PC-9 (cell line): ENCODE results near the gene ZNF598.

ENCODE experiments used
- EZH2 ChIP-seq: fragments of 200-600 bp; sonication (generic); IDR thresholded peaks from 2 replicates; pipeline ENCODE4 v1.8.0; 2017; ENCODE audit warnings: antibody characterized with exemption, low read depth
- TF ChIP-seq, protein P1 (sequence below): fragments of 200-600 bp; sonication (generic); conservative IDR thresholded peaks from 2 replicates; pipeline ENCODE4 v1.6.1; 2017; ENCODE audit warnings: mixed run types, antibody characterized with exemption, mild to moderate bottlenecking, moderate library complexity

DNA sequence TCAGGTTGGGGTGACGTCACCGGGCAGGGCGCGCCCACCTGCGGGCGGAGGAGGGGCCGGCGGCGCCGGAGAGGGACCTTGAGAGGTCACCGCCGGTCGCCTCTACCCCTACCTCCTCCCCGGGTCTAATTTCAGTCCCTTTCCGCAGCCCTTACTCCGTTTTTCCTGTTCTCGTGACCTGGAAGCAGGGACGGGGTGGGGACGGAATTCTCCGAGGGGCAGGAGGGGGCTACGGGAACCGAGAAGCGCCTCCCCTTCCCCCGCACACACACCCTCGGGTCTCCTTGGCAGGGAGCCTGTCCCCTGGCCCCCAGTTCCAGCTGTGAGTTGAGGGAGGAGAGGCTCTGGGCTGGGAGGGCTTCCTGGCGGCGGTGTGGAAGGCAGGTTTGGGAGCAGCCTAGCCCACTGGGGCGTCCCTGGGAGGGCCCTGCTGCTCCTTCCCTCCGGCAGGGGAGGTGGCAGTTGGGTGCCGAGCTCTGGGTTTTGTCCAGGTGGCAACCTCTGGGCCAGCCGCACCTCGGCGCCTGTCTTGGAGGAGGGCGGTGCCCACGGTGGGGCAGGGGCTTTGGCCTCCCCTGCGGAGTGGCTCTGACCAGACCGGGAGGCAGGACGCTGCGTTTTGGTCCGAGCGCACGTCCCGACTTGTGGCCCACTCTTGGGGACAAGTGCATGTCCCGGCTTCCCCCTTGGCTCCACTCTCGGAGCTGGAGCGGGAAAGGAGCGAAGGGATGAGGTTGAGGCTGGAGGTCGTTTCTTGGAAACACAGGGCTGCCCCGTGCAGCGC is 19.1 kb downstream of the ZNF598 start:
- TF ChIP-seq, protein P1, sequence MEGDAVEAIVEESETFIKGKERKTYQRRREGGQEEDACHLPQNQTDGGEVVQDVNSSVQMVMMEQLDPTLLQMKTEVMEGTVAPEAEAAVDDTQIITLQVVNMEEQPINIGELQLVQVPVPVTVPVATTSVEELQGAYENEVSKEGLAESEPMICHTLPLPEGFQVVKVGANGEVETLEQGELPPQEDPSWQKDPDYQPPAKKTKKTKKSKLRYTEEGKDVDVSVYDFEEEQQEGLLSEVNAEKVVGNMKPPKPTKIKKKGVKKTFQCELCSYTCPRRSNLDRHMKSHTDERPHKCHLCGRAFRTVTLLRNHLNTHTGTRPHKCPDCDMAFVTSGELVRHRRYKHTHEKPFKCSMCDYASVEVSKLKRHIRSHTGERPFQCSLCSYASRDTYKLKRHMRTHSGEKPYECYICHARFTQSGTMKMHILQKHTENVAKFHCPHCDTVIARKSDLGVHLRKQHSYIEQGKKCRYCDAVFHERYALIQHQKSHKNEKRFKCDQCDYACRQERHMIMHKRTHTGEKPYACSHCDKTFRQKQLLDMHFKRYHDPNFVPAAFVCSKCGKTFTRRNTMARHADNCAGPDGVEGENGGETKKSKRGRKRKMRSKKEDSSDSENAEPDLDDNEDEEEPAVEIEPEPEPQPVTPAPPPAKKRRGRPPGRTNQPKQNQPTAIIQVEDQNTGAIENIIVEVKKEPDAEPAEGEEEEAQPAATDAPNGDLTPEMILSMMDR = no peak
- no peak for TF ChIP-seq EZH2
